Left lobe of liver (tissue), 2 donors: ENCODE measurements around the gene HIVEP1. TPM values are rescaled to one million over a fixed set of nuclear protein-coding genes. Genes with fewer than 3 reads are reported as not detected.
A peak's percentile ranks its signal among the peaks of the same experiment; 100 is the strongest.

ENCODE experiments used
- ATAC-seq: fragments of 200-7000 bp; cut with Tn5 transposase; one replicate; pipeline ENCODE4 v1.9.1; 2020; ENCODE audit warnings: mild to moderate bottlenecking, moderate library complexity
- DNase-seq: peaks from one replicate; pipeline ENCODE4 v3.0.0-alpha.2; 2020; ENCODE audit warnings: low spot score
- total RNA-seq: library from RNA; stranded (reverse); gene quantifications from one replicate; pipeline ENCODE4 v1.2.1, GENCODE V29; 2021
- donor health status: DM: no; HTN: no; CAD: no; lungs with moderate emphysema.
- donor health status: DM: no; HTN: yes; CAD: no.

HIVEP1 gene
- total RNA-seq, 1 donor from 2014 or later = 9.7 TPM

- DNase-seq (no peak), ATAC-seq (no peak)
Observed at GRCh38 chr6:12047792-12048432, 35.8 kb downstream of the HIVEP1 start.

GRCh38 chr6:12048609-12049008 lies 36.5 kb downstream of the HIVEP1 start:
- no peak for ATAC-seq
- no peak for DNase-seq

- DNase-seq = no peak
- ATAC-seq = no peak
Observed at GRCh38 chr6:12049165-12049564, 37.1 kb downstream of the HIVEP1 start.

- no peak for DNase-seq
- ATAC-seq = no peak
Observed at GRCh38 chr6:12051861-12052368, 39.8 kb downstream of the HIVEP1 start.

- DNase-seq (peak; percentile 68), ATAC-seq (peak; percentile 97)
Observed at GRCh38 chr6:12058172-12058961, 46.3 kb downstream of the HIVEP1 start.

- peak; percentile 55 for DNase-seq
- peak; percentile 52 for ATAC-seq
Observed at GRCh38 chr6:12060780-12061609, 48.9 kb downstream of the HIVEP1 start.

- DNase-seq (no peak), ATAC-seq (no peak)
Observed at GRCh38 chr6:12062605-12063004, 50.5 kb downstream of the HIVEP1 start.

- ATAC-seq = no peak
- no peak for DNase-seq
Observed at GRCh38 chr6:12064131-12064530, 52.0 kb downstream of the HIVEP1 start.

- ATAC-seq (no peak), DNase-seq (no peak)
Observed at GRCh38 chr6:12064538-12065071, 52.5 kb downstream of the HIVEP1 start.

- ATAC-seq = no peak
- no peak for DNase-seq
Observed at GRCh38 chr6:12065321-12066140, 53.4 kb downstream of the HIVEP1 start.

GRCh38 chr6:12066297-12066696 lies 54.2 kb downstream of the HIVEP1 start:
- DNase-seq (no peak), ATAC-seq (no peak)

- ATAC-seq (no peak), DNase-seq (no peak)
Observed at GRCh38 chr6:12068899-12069557, 56.9 kb downstream of the HIVEP1 start.

- no peak for ATAC-seq
- no peak for DNase-seq
Observed at GRCh38 chr6:12069891-12070529, 57.9 kb downstream of the HIVEP1 start.

- no peak for ATAC-seq
Observed at GRCh38 chr6:12071064-12071615, 59.0 kb downstream of the HIVEP1 start.

GRCh38 chr6:12075067-12075563 lies 63.0 kb downstream of the HIVEP1 start:
- peak; percentile 66 for ATAC-seq

More at GRCh38 chr6:12071064-12071615, 59.0 kb downstream of the HIVEP1 start:
- no peak for DNase-seq

GRCh38 chr6:12077021-12077710 lies 65.1 kb downstream of the HIVEP1 start:
- DNase-seq (no peak), ATAC-seq (no peak)

More at GRCh38 chr6:12075067-12075563, 63.0 kb downstream of the HIVEP1 start:
- DNase-seq = no peak

GRCh38 chr6:12078014-12078413 lies 65.9 kb downstream of the HIVEP1 start:
- ATAC-seq = no peak
- DNase-seq = no peak

- DNase-seq = no peak
- no peak for ATAC-seq
Observed at GRCh38 chr6:12081771-12082170, 69.7 kb downstream of the HIVEP1 start.
